Mesothelial cell of epicardium (in vitro differentiated cells): Measurements from ENCODE around the gene GAK. TPM values are rescaled to one million over a fixed set of nuclear protein-coding genes. Genes with fewer than 3 reads are reported as not detected.
A peak's percentile ranks its signal among the peaks of the same experiment; 100 is the strongest.
"Not testable (repeated sequence)": the region's sequence is repeated elsewhere in the genome, so short reads cannot be mapped to it uniquely, and the experiment has no call there.

Experiments
- DNase-seq, 2 experiments: peaks; one replicate each; pipeline ENCODE4 v3.0.0; 2021; ENCODE audit warnings: low spot score in 2 of 2; ENCODE audit not compliant: unreplicated experiment in 2 of 2
- H3K27ac Mint-ChIP-seq: 2 replicates; pipeline ENCODE4 v1.8.0; 2021; ENCODE audit warnings: mixed read lengths
- H3K27me3 Mint-ChIP-seq: 2 replicates; pipeline ENCODE4 v1.8.0; 2021; ENCODE audit warnings: low read depth, mixed read lengths
- H3K36me3 Mint-ChIP-seq: 2 replicates; pipeline ENCODE4 v1.8.0; 2021; ENCODE audit warnings: mixed read lengths
- H3K4me1 Mint-ChIP-seq: 2 replicates; pipeline ENCODE4 v1.8.0; 2021; ENCODE audit warnings: mixed read lengths
- H3K4me3 Mint-ChIP-seq: 2 replicates; pipeline ENCODE4 v1.8.0; 2021; ENCODE audit warnings: mild to moderate bottlenecking, moderate library complexity, mixed read lengths
- H3K9me3 Mint-ChIP-seq: 2 replicates; pipeline ENCODE4 v1.8.0; 2021; ENCODE audit warnings: mixed read lengths
- total RNA-seq: library from RNA; stranded (reverse); gene quantifications from 3 replicates; pipeline ENCODE4 v1.2.1, GENCODE V29; 2021
- TF ChIP-seq, protein P1 (sequence below): fragments of 200-600 bp; sonication (generic); IDR thresholded peaks from one replicate; pipeline ENCODE4 v1.5.0; 2021; ENCODE audit warnings: antibody characterized with exemption; ENCODE audit not compliant: unreplicated experiment

GAK gene
- total RNA-seq, 1 donor from 2014 or later = 114 TPM

- TF ChIP-seq, protein P1, sequence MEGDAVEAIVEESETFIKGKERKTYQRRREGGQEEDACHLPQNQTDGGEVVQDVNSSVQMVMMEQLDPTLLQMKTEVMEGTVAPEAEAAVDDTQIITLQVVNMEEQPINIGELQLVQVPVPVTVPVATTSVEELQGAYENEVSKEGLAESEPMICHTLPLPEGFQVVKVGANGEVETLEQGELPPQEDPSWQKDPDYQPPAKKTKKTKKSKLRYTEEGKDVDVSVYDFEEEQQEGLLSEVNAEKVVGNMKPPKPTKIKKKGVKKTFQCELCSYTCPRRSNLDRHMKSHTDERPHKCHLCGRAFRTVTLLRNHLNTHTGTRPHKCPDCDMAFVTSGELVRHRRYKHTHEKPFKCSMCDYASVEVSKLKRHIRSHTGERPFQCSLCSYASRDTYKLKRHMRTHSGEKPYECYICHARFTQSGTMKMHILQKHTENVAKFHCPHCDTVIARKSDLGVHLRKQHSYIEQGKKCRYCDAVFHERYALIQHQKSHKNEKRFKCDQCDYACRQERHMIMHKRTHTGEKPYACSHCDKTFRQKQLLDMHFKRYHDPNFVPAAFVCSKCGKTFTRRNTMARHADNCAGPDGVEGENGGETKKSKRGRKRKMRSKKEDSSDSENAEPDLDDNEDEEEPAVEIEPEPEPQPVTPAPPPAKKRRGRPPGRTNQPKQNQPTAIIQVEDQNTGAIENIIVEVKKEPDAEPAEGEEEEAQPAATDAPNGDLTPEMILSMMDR = no peak
- Mint-ChIP-seq H3K4me3 (no peak overlapping the region), H3K27me3 (no peaks in the 10 kb centered on the region), H3K9me3 (no peaks in the 10 kb centered on the region), H3K27ac (no peak overlapping the region), H3K4me1 (peaks cover 16% of the 10 kb centered on the region), H3K36me3 (peaks cover 6% of the 10 kb centered on the region)
- peak in 1 of 2 experiments; percentile 35 for DNase-seq
These were observed 6.2 kb downstream of the GAK start for GRCh38 chr4:925771-926500.

DNA sequence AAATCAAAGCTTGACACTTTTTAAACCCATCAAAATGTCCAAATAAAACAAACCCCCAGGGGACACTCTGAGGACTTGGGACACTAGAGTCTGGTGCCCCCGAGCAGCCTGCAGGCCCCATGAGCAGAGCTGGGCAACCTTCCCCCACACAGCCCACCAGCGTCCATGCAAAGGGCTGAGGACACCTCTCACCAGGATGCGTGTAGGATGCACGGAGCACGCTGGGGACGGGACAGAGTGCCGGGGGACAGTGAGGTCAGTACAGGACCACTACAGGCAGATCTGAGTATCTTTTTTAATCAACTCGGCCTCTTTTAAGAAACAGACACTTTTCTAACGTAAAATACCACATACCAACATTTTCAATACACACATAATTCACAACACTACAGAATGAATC lies 6.9 kb downstream of the GAK start:
- Mint-ChIP-seq H3K27me3 (no peaks in the 10 kb centered on the region), H3K4me1 (peaks cover 8% of the 10 kb centered on the region), H3K9me3 (no peaks in the 10 kb centered on the region), H3K36me3 (peaks cover 6% of the 10 kb centered on the region), H3K4me3 (no peak overlapping the region), H3K27ac (no peak overlapping the region)
- DNase-seq = peak in 1 of 2 experiments; percentile 16
- TF ChIP-seq, protein P1 = no peak

GRCh38 chr4:924107-925096 lies 7.7 kb downstream of the GAK start:
- DNase-seq = peak in 1 of 2 experiments; percentile 22
- no peaks in the 10 kb centered on the region for H3K9me3 Mint-ChIP-seq
- H3K4me3 Mint-ChIP-seq = no peak overlapping the region
- TF ChIP-seq, protein P1 = no peak
- H3K4me1 Mint-ChIP-seq = peaks cover 8% of the 10 kb centered on the region
- H3K27me3 Mint-ChIP-seq = no peaks in the 10 kb centered on the region
- peak overlapping the region; percentile 36 for H3K27ac Mint-ChIP-seq
- H3K36me3 Mint-ChIP-seq = peaks cover 8% of the 10 kb centered on the region

DNA sequence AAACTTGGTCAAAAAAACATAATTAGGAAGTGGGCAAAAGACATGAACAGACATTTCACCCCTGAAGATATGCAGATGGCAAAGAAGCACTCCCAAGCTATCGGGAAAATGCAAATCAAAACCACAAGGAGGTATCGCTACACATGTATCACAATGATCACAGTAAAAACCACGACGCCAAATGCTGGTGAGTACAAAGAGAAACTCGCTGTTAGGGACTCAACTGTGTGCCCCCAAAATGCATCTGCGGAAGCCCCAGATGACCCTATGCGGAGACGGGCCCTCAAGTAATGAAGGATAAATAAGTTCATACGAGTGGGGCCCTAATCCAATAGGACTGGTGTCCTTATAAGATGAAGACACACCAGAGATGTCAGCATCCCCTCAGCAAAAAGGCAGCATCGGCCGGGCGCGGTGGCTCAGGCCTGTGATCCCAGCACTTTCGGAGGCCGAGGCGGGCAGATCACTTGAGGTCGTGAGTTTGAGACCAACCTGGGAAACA lies 10.2 kb downstream of the GAK start:
- peak overlapping the region; percentile 28 for H3K27ac Mint-ChIP-seq

DNA sequence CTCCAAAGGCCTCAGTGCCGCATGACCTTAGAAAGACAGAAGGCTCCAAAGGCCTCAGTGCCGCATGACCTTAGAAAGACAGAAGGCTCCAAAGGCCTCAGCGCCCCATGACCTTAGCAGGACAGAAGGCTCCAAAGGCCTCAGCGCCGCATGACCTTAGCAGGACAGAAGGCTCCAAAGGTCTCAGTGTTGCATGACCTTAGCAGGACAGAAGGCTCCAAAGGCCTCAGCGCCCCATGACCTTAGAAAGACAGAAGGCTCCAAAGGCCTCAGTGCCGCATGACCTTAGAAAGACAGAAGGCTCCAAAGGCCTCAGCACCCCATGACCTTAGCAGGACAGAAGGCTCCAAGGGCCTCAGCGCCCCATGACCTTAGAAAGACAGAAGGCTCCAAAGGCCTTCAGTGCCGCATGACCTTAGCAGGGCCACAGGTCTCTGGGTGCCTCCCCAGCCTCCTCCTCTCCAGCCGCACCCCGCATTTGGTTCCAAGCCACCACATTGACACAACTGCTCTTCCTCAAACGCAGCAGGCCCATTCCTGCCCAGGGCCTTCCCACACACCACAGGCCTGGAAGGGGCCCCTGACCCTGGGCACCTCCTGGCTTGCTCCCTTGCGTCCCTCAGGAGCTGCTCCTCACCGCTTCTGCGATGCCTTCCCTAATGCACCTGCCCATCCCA lies 13.0 kb downstream of the GAK start:
- H3K27me3 Mint-ChIP-seq, H3K4me1 Mint-ChIP-seq, H3K4me3 Mint-ChIP-seq, H3K27ac Mint-ChIP-seq: not testable (repeated sequence)
- H3K36me3 Mint-ChIP-seq = peaks cover 20% of the 10 kb centered on the region
- DNase-seq = peak in 1 of 2 experiments; percentile 20
- H3K9me3 Mint-ChIP-seq = peaks cover 18% of the 10 kb centered on the region

More for the DNA sequence above, 10.2 kb downstream of the GAK start:
- H3K4me1 Mint-ChIP-seq = peaks cover 8% of the 10 kb centered on the region
- H3K27me3 Mint-ChIP-seq = no peaks in the 10 kb centered on the region
- peaks cover 20% of the 10 kb centered on the region for H3K36me3 Mint-ChIP-seq
- peak in 1 of 2 experiments; percentile 13 for DNase-seq
- TF ChIP-seq, protein P1 = no peak
- H3K4me3 Mint-ChIP-seq = no peak overlapping the region
- H3K9me3 Mint-ChIP-seq = peaks cover 14% of the 10 kb centered on the region

- not testable (repeated sequence) for H3K4me1 Mint-ChIP-seq, DNase-seq, H3K27me3 Mint-ChIP-seq, H3K4me3 Mint-ChIP-seq, H3K27ac Mint-ChIP-seq
- Mint-ChIP-seq H3K9me3 (peaks cover 18% of the 10 kb centered on the region), H3K36me3 (peaks cover 20% of the 10 kb centered on the region)
These were observed 13.5 kb downstream of the GAK start for GRCh38 chr4:918591-918990.
